Fibroblast of skin of right biceps (primary cell): ENCODE data around the gene CHCHD6.

Source experiments
- DNase-seq: peaks from one replicate; pipeline ENCODE4 v3.0.0-alpha.2; 2013

Gene CHCHD6

GRCh38 chr3:126946405-126946804 lies 242.4 kb downstream of the CHCHD6 start:
- DNase-seq = no peak

DNA sequence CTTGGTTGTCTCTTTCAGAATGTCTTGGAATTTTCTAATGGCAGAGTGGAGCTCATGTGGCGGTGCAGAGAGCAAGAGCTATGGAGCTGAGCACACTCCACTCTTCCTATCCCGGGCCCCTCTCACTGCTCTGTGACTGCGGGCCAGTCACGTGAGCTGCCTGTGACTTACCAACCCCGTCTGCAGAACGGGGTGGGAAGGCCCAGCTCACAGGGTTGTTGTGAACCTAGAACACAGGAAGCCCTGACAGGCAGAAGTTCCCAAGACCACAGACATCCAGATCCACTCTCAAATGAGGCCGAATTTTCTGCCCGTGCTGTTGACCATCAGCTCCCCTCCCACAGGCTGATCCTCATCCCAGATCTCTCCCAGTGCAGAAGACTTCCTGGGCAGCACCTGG lies 243.4 kb downstream of the CHCHD6 start:
- DNase-seq = no peak

DNA sequence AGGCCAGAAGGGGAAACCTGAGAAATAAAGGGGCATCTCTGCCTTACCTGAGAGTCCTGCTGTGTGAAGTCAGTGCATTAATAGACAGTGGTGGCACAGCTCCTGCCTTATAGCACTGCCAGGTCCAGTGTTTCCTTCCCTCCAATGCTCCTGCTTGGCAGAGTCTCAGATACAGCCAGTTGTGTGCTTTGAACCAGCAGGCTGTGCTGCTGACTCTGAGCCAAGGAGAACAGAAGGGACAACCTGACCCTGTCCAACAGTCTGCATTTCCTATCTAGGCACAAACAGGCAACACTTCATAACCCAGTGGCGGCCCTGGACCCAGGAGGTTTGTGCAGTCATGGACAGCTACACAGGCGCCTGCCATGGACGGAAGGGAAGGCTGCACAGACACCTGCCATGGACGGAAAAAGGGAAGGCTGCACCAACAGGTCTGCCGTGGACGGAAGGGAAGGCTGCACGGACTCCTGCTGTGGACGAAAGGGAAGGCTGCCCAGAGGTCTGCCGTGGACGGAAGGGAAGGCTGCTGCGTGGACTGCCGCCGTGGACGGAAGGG lies 245.0 kb downstream of the CHCHD6 start:
- DNase-seq = no peak

DNA sequence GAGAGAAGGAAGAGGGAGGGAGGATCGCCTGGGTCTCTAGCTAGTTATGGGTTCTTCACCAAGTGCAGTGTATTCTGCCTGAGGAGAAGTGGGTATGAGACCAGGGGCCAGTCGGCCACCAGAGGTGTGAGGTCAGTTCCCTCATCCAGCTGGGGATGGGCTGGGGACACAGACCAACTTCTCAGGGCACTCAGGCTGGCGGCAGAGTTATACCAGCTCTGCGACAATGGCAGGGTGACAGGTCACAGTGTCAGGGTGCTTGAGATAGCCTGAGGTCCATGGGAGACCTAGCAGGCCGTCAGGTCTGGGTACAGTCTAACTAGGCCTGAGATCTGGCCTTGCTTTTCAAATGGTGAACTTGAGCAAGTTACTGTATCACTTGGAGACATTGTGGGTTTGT lies 247.5 kb downstream of the CHCHD6 start:
- no peak for DNase-seq

- DNase-seq = no peak
These were observed 248.4 kb downstream of the CHCHD6 start for GRCh38 chr3:126952261-126952982.

DNA sequence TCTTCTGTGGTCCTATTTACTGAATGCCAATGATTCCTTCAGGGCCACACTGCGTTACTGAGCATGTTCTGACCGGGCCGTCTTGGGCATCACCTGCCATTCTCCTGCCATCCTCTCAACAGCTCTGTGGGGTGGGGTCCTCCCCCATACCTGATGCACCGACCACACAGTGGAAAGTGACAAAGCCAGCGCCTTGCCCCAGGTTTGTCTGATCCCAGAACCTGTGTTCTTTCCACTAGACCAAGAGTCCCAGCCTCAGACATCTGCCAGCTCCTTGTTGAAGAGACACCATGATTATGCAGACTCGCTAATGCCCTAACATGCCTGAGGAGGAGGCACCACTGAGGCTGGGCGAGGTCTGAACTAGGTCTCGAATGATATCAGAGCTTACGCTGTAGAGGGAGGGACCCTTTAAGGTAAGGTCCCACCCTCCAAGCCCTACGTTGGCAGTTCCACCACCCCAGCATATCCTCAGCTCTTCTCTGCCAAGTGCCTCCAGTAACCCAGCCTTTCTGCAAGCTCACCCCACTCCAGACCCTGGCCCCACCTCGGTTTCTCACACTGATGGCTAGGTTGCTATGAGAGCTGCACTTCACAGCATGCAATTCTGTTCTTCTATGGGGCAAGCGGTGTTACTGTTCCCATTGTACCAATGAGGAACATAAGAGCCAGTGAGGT lies 249.1 kb downstream of the CHCHD6 start:
- no peak for DNase-seq

GRCh38 chr3:126954141-126954842 lies 250.3 kb downstream of the CHCHD6 start:
- DNase-seq = no peak

- no peak for DNase-seq
These were observed 251.2 kb downstream of the CHCHD6 start for GRCh38 chr3:126955004-126955790.

- no peak for DNase-seq
These were observed 252.3 kb downstream of the CHCHD6 start for GRCh38 chr3:126956361-126956760.

DNA sequence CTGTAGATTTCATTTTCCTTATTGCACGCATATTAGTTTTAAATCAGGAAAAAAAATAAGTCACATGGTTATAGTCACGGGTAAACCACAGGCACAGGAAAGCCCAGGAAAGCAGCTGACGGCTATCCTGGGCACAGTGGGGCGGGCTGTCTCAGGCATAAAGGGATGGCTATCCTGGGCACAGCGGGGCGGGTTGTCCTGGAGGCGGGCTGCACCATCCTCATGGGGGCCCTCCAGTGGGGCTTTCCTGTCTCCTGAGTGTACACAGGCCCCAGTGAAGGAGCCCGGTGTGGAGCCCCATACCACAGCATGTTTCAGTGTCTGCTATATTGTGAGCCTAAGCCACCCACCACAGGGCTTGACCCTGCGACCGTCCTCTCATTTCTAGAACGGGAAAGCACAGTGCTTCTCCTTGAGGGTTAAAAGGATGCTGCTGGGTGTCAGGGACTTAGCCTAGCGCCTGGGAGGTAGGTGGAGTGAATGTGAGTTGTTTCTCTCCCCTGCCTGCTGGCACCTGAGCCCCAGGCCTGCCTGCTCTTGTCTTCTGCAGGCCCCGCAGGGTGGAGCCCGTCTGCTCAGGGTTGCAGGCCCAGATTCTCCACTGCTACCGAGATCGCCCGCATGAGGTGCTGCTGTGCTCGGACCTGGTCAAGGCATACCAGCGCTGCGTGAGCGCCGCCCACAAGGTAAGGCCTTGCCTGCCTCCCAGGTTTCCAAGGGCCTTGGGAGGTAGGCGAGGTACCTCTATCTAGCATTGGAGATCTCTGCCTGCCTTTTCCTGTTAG lies 253.0 kb downstream of the CHCHD6 start:
- DNase-seq = no peak

- DNase-seq = no peak
These were observed 254.0 kb downstream of the CHCHD6 start for GRCh38 chr3:126957776-126958637.

DNA sequence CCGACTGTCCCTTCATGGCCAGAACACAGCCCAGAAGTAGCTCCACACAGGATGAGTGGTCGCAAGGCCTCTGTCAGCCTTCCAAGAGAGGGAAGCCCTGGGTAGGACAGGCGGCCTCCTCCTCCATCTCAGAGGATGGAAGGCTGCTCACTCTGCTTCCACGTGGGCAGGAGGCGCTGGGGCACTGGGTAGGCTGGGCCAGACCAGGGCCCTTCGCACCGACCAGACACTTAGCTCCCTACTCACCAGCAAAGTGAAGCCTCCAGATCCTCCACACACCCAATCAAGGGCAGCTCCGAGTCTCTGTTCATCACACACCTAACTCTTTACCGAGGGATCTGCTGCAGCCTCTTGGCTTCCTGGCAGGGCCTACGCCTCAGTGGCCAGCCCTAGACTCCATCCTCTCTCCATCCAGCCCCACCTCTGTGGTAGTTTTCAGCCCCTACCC lies 254.6 kb downstream of the CHCHD6 start:
- no peak for DNase-seq

DNA sequence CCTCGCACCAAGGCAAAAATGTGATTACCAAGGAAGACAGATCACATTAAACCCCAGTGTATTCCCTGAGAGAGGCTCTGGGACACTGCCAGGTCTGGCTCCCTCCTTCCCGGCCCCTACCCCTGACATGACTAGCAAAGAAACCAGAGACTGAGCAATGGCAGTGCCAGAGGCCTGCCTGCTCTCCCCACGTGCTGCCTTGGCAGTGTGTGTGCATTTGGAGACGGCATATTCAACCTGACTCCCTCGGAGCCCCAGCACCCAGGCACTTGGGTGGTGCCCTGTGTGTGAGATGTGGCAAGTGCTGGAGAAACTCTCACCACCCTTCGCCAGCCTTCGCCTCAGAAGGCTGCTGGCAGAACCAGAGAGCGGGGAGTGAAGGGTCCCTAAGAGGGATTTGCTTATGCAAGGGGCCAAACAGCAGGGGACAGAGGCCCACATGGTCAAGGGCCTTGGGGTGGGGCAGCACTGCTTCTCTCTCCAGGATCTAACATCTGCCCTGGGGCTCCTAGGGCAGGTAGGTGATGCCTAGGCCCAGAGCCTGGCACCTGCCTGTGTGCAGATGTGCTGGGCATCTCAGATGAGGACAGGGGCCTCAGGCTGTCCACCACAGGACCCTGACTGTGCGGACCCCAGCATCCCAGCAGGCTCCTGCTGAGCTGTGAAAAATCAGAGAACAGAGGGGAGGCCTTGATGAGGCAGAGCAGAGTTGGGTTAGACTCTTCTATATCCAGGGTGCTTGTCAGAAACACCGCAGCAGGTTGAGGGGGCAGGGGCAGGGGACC lies 255.3 kb downstream of the CHCHD6 start:
- no peak for DNase-seq

DNA sequence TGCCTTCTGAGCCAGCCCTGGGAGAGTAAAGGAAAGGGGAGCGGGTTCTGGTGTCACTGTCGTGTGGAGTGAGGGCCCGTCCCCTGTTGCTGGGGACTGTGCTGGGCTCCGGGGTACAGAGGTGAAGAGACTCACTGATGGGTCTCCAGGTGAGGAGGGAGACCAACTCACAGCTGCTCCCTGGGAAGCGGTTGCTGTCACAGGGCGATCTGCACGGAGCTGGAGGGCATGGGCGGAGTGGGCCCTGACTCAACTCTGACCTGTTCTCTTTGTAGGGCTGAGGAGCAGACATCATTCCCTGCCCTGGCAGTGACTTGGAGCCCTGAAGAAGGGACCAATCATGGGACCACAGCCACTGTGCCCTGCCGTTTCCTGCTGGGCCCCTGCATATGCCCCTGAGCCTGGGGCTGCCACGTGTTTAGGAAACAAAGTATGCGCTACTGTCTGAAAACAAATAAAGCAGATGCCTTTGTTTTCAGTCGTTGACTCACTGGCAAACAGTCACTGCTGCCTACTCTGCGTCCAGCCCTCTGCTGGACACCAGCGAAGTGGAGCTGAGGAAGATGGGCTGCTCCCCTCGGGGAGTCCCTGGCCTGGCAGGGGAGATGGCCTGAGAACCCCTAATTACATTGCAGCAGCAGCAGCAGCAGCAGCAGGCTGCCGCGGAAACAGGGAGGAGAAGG lies 256.0 kb downstream of the CHCHD6 start:
- DNase-seq = no peak

DNA sequence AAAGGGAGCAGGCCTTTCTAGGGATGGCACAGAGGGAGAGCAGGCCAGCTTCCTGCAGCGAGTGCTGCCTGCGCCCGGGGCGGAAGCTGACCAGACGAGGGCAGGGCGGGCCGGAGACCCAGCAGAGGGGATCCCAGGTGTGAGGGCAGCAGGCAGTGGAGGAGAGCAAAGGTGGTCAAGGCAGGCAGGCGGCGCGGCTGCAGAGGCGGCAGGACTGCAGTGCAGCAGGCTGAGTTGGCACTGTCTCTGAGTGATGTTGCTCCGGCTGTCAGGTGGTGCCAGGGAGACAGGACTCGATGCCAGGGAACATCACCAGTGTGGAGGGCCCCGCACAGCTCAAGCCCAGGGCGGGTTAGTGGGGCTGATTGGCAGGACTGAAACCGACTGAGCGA lies 256.6 kb downstream of the CHCHD6 start:
- DNase-seq = no peak

GRCh38 chr3:126961191-126961790 lies 257.3 kb downstream of the CHCHD6 start:
- DNase-seq = no peak

DNA sequence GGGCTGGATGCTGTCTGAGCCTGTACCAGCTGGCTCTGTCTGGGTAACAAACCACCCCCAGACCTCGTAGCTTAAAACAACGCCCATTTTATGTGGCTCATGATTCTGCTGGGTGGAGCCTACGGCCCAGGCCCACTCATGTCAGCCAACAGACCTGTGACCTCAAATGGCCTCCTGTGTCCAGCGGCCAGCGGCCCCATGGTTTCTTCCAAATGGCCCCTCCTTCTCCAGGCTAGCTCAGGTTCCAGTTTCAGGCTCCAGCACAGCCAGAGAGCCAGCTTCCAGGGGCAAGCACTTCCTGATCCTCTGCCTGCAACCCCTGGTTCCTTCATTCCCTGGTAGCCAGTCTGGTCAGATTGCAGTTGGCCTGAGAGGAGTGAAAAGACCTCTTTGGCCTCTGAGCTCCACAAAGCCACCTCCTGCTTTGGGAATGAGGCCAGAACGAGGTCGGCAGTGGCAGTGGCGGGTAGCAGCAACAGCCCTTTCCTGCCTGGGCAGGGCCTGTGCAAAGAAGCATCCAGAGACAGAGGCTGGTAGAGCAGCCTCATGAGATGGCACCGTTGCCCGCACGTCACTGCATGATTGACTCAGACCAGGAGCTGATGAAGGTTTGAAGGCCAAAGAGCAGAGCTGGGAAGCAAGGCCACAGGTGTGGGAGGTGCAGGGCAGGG lies 257.9 kb downstream of the CHCHD6 start:
- no peak for DNase-seq

DNA sequence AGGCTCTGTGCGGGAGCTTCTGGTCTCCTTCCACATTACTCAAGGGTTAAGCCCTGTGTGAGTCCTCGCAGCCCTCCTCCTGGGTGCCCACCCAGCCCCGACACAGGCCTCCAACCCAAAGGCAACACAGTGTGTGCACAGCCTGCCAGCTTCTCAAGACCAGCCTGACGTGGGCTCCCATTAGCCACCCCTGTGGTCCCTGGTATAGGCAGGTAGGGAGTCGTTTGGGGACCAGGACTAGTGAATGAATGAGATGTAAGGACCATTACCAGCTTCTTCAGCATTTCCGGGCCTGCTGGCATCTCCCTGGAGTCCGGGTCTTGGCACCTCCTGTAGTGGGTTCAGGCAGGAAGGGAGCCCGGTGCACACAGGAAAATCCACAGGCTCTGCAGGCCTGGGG lies 258.7 kb downstream of the CHCHD6 start:
- DNase-seq = no peak
